Activated CD4-positive, CD25-positive, alpha-beta regulatory T cell treated with anti-CD3 and anti-CD28 coated beads, Interleukin-2, amount 50 U/mL, for 24 hours (primary cell): ENCODE data around the gene RXFP4.
A peak's percentile ranks its signal among the peaks of the same experiment; 100 is the strongest.
"Not testable (repeated sequence)": the region's sequence is repeated elsewhere in the genome, so short reads cannot be mapped to it uniquely, and the experiment has no call there.

Experiments used
- ATAC-seq, 2 donors: fragments of 150-1000 bp; cut with Tn5 transposase; one replicate each; pipeline ENCODE4 v1.10.0; 2021; ENCODE audit warnings: mild to moderate bottlenecking in 1 of 2, moderate library complexity in 1 of 2

The RXFP4 gene

DNA sequence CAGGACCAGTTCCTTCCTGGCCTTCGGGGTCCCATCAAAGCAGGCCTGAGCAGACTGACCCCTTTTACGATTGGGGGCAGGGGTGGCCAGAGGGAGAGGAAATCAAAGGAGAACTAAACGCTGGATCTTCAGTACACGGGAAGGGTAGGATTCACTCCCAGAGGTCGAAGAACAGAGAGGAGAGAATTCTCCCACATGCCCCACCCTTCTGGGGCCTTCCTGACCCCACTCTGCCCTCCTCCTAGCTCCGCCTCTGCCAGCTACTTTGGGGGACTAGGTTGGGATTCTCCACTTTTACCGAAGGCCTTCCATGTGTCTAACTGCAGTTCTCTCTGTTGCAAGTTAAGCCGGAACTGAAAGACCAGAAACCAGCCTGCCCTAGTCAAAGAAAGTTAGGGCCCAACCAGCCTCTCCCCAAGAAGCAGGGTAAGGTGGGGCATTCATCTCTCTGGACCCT lies 37.6 kb downstream of the RXFP4 start:
- peak in 1 of 2 donors; percentile 4 for ATAC-seq

DNA sequence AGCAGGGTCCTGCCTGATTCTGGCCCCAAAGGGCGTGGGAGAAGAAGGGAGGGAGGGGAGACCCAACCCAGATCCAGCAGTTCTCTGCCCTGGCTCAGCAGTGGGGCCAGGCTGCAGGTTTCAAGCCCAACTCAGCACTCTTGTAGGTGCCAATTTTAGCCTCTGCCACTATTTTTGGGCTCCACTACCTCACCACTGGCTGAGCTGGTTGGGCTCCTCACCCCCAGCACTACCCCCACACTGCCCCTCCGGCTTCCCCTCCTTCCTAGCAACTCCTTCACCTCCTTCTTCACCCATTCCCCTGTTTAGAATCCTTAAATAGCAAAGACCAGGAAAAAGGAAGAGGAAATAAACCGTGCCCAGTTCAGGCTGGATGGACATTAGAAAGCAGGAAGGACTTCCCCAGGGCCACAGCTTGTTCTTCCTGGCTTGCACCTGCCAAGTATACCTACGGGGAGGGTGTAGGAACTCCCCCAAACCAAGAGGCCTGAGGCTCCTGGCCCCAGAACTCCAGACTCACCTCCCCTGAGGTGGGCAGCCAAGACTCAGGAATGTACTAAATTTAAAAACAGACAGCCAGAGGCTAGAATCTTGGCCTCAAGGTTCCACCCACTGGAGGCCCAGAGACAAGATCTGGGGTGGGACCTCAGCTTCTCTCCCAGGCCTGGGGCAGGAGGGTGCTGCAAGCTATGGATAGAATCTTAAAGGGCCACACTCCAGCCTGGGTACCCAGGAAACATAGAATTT lies 38.3 kb downstream of the RXFP4 start:
- ATAC-seq, result no peak

DNA sequence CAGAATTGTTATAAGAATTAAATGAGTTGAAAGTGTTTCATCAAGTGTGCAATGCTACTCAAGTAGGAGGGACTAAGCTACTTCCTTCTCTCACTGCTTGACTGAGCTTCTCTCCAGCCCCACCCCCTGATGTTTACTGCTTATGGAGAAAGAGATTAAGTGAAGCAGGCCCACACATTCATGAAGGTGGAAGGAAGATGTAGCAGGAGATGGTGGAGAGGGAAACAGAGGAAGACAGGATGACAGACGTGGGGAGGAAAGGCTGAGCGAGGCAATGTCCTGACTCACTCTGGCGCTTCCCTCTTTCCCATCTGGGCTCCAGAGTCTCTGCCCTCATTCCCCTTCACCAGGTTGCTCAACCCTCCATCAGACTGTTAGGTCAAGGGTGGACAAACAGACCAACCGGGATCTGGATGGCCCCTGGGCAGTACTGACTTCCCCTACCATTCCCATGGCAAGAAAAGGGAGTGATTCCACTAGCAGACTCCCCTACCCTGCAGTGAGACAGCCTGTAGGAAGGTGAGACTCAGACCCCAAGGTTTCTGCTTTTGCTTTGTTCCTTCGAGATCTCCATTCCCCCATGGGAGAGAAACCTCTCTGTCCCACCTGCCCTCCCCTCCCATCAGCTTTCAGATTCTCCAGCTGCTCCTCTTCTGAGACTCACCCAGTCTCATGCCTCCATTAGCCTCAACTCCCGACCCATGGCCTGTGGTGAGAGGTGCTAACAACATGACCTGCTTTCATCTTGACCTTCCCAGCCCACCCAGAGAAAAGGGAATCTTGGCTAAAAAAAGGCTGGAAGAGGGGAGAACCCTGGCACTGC lies 40.0 kb downstream of the RXFP4 start:
- ATAC-seq, result peak; percentile 17 to 20

DNA sequence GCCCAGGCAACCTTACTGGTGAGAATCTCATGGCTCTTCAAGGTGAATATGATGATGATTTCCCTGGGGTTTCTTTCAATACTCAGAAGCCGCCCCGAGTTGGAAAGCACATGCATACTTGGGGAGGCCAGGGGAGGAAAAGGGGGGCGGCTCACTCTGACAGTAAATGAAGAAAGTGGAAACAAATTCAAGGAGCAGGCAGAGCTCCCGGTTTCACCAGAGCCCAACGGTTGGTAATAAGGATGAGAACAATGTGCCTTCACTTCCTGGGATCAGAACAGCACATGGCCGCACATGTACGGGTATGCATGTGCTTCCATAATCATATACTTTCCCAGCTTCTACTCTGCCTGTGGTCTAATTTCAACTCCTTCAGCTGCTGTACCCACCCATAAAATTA lies 40.7 kb downstream of the RXFP4 start:
- no peak for ATAC-seq

DNA sequence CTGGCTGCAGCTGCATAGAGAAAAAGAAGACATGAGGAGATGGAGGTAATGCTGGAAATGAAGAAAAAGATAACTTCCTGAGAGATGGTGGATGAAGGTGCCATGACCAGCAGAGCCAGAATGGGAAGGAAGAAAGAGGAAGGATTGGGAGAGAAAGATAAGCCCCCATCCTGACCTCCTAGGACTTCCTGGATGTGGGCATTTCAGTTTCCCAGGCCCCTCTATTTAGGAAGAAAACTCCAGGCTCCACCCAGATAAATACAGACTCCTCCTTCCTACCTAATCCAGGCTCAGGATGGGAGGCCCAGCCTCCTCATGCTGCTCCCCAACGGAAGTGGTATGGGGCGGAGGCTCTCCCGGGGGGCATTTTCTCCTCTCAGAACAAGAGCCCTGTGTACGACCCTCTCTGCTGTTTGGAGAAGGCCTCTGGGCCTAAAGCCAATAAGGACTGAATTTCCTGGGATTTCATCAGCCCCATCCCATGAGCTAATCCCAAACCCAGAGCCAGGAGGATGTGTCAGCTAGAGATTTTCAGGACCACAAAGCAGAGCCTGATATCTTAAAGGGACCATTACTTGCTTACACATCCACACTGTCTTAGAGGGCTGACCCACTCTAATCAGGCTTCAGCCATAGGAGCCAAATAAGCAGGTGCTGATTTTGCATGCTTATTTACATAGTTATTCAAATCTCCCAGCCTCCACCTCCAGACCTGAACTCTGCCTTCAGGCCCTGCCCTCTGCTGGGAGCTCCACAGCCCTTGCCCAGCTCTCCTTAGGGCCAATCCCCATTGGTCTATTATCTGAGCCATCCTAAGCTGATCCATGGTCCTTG lies 42.0 kb downstream of the RXFP4 start:
- no peak for ATAC-seq

DNA sequence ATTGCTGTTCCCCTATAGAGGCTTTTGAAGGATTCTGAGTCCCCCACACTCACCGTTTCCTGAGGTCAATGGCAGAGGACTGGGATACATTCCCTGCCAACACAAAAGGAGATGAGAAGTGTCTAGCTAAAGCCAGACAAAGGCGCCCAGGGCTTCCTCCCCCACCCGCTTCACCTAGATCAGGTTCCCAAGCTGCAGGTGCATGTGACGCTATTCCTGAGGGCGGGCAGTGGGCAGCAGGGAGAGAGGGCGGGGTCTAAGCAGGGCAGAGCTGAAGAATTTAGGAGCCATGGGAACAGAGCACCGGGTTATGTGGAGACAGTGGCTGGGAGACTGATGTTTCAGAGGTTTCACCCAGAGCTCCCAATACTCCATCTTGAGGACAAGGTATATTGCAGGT lies 42.9 kb downstream of the RXFP4 start:
- no peak for ATAC-seq

DNA sequence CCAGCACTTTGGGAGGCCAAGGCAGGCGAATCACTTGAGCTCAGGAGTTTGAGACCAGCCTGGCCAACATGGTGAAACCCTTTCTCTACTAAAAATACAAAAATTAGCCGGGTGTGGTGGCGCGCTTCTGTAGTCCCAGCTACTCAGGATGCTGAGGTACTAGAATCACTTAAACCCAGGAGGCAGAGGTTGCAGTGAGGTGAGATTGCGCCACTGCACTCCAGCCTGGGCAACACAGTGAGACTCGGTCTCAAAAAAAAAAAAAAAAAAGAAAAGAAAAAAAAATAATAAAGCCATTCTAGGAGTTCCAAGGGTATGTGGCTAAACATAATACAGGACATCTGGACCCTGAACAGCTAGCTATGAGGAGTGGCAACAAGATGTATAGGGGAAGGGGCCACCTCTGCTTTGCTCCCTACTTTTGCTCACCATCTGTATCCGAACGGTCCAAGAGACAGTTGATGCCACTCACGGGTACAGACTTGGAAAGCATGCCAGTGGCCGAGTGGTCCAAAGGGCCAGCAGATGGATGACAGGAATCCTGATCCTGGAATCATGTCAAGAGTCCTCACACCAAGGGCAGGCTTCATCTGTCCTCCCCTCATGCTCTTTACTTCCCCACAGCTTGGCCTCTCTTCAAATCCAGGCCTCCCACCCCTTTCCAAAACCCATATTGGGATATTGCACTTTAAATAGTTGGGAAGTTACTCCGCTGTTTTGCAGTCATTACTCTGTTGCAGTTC lies 43.6 kb downstream of the RXFP4 start:
- not testable (repeated sequence) for ATAC-seq

DNA sequence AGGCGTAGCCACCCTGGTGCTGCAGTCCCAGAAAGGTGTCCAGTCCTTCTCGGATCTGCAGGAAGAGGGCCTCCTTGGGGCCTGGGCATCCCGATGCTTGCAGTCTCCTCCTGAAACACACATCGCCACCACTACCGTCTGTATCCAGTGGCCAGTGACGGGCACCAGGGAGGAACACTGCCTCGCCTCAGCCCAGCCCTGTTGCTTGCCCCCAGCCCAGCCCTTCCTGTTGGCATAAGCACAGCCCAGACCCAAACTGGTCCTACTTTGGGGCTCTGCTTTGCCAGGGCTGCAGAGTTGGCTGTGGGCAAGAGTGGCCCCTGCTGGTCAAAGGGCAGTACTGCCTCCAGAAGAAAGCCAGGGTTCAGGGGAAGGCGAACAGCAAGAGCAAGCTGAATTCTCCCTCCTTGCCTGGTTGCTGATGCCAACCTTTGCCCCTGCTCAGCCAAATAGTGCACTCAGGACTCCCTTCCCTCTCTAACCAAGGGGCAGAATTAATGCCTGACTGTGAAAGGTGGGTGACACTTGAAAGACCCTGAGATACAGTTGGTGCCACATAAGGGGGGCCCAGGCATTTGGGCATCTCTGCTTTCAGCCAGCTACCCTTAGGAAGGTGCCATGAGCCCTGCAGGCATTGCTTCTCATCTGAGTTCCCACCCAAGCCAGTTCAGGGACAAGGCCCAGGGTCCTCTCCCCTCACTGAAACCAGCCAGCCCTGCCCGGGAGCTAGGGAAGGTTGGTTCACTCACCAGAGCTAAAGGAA lies 48.0 kb downstream of the RXFP4 start:
- ATAC-seq, result peak; percentile 84 to 86

DNA sequence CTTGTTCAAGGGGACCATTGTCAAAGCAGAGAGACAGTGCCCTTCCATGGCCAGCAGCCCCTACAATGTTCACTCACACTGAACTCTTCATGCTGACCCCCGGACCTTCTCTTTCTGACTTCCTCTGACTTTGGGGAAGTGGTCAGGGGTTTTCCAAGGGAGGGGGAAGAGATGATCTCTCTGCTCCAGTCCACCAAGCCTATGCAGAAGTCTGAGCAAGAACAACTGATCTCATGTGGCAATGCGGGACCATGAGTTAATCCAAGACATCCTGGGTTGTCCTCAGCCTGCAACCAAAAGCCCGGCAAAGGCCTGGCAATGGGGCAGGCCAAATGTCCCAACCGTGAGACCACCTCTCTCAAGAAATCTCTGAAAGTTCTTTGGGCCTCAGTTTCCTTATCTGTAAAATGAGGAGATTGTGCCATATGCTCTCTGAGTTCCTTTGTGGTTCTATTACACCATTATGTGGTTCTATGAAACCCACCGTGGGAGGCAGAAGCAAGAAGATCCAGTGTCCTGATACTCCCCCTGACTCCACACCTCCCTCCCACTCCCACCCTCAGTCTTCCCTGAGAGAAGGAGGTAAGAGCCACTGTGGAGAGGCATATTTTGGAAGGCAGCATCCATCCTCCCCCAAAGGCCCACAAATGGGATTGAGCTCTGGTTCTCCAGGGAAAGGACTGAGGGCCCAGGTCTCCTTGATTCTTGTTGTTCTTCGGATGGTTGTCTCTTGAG lies 48.7 kb downstream of the RXFP4 start:
- ATAC-seq, result no peak
